ENCODE results near the gene CILP2.

Gene CILP2

DNA sequence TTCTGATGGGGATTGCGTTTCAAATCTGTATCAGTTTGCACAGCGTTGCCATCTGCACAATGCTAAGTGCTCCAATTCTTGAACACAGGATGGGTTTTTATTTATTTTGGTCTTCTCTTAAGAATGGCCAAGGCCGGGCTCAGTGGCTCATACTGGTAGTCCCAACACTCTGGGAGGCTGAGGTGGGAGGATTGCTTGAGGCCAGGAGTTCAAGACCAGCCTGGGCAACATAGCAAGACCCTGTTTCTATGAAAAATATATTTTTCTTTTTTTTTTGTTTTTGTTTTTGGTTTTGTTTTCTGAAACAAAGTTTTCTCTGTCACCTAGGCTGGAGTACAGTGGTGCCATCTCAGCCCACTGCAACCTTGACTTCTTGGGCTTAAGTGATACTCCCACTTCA lies 14.9 kb upstream of the CILP2 start:
- peaks cover 24% of the 10 kb centered on the region for H3K4me1 ChIP-seq (ENCODE audit: insufficient read depth, low read length, poor library complexity, severe bottlenecking)
- H3K9me3 ChIP-seq (ENCODE audit: insufficient read depth, low read depth, low read length): no peaks in the 10 kb centered on the region
- H3K27me3 ChIP-seq (ENCODE audit: insufficient read depth, low read length, poor library complexity, severe bottlenecking): no peaks in the 10 kb centered on the region
- H2AFZ ChIP-seq (ENCODE audit: low read length): no peak overlapping the region
- H3K4me3 ChIP-seq (ENCODE audit: low read length, poor library complexity, severe bottlenecking): no peak overlapping the region
- H3F3A ChIP-seq (ENCODE audit: low read depth): no peaks in the 10 kb centered on the region
- H3K4me2 ChIP-seq (ENCODE audit: low read depth, low read length, poor library complexity, severe bottlenecking): peak overlapping the region; percentile 4
- no peaks in the 10 kb centered on the region for H3K9me2 ChIP-seq (replicated peaks; ENCODE audit: low read depth, low read length)
- H3K9ac ChIP-seq (ENCODE audit: low read depth, low read length, poor library complexity, severe bottlenecking): no peak overlapping the region
- H4K20me1 ChIP-seq (ENCODE audit: insufficient read depth, low read length, poor library complexity, severe bottlenecking): peaks cover 42% of the 10 kb centered on the region
- TF ChIP-seq EZH2phosphoT487 (IDR thresholded peaks at IDR 0.05; ENCODE audit: borderline replicate concordance): no peak
- TF ChIP-seq, protein P1, sequence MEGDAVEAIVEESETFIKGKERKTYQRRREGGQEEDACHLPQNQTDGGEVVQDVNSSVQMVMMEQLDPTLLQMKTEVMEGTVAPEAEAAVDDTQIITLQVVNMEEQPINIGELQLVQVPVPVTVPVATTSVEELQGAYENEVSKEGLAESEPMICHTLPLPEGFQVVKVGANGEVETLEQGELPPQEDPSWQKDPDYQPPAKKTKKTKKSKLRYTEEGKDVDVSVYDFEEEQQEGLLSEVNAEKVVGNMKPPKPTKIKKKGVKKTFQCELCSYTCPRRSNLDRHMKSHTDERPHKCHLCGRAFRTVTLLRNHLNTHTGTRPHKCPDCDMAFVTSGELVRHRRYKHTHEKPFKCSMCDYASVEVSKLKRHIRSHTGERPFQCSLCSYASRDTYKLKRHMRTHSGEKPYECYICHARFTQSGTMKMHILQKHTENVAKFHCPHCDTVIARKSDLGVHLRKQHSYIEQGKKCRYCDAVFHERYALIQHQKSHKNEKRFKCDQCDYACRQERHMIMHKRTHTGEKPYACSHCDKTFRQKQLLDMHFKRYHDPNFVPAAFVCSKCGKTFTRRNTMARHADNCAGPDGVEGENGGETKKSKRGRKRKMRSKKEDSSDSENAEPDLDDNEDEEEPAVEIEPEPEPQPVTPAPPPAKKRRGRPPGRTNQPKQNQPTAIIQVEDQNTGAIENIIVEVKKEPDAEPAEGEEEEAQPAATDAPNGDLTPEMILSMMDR (conservative IDR thresholded peaks at IDR 0.05; ENCODE audit: low read length): no peak
- peaks cover 70% of the 10 kb centered on the region for H3K79me2 ChIP-seq (ENCODE audit: insufficient read depth, low read length)
- H3K36me3 ChIP-seq (ENCODE audit: insufficient read depth, low read length): peaks cover 13% of the 10 kb centered on the region; the same call in 1 of the 2 replicates

DNA sequence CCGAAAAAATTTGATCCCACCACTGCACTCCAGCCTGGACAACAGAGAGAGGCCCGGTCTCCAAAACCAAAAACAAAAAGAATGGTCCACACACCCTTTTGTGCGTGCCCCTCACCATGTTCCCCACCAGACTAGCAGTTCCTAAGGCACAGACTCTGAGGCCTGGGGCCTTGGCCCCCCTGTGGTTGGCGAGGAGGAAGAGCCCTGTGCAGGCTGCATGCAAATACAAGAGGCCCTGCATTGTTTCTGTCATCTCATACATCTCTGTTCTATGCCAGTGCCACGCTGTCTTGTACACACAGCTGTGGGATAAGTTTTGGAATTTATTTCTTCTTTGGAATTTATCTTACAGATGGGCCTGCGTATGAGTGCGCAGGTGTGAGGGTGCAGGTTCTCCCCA lies 14.0 kb upstream of the CILP2 start:
- no peak overlapping the region for H2AFZ ChIP-seq (ENCODE audit: low read length)
- peaks cover 42% of the 10 kb centered on the region for H4K20me1 ChIP-seq (ENCODE audit: insufficient read depth, low read length, poor library complexity, severe bottlenecking)
- no peaks in the 10 kb centered on the region for H3F3A ChIP-seq (ENCODE audit: low read depth)
- H3K9me2 ChIP-seq (replicated peaks; ENCODE audit: low read depth, low read length): no peaks in the 10 kb centered on the region
- TF ChIP-seq EZH2phosphoT487 (IDR thresholded peaks at IDR 0.05; ENCODE audit: borderline replicate concordance): no peak
- TF ChIP-seq, protein P1 (conservative IDR thresholded peaks at IDR 0.05; ENCODE audit: low read length): no peak
- H3K36me3 ChIP-seq (ENCODE audit: insufficient read depth, low read length): peaks cover 16% of the 10 kb centered on the region; the same call in 1 of the 2 replicates
- no peaks in the 10 kb centered on the region for H3K27me3 ChIP-seq (ENCODE audit: insufficient read depth, low read length, poor library complexity, severe bottlenecking)
- peaks cover 23% of the 10 kb centered on the region for H3K4me1 ChIP-seq (ENCODE audit: insufficient read depth, low read length, poor library complexity, severe bottlenecking)
- peaks cover 62% of the 10 kb centered on the region for H3K79me2 ChIP-seq (ENCODE audit: insufficient read depth, low read length)
- H3K4me2 ChIP-seq (ENCODE audit: low read depth, low read length, poor library complexity, severe bottlenecking): peak overlapping the region; percentile 1
- no peak overlapping the region for H3K4me3 ChIP-seq (ENCODE audit: low read length, poor library complexity, severe bottlenecking)
- H3K9me3 ChIP-seq (ENCODE audit: insufficient read depth, low read depth, low read length): no peaks in the 10 kb centered on the region
- no peak overlapping the region for H3K9ac ChIP-seq (ENCODE audit: low read depth, low read length, poor library complexity, severe bottlenecking)

DNA sequence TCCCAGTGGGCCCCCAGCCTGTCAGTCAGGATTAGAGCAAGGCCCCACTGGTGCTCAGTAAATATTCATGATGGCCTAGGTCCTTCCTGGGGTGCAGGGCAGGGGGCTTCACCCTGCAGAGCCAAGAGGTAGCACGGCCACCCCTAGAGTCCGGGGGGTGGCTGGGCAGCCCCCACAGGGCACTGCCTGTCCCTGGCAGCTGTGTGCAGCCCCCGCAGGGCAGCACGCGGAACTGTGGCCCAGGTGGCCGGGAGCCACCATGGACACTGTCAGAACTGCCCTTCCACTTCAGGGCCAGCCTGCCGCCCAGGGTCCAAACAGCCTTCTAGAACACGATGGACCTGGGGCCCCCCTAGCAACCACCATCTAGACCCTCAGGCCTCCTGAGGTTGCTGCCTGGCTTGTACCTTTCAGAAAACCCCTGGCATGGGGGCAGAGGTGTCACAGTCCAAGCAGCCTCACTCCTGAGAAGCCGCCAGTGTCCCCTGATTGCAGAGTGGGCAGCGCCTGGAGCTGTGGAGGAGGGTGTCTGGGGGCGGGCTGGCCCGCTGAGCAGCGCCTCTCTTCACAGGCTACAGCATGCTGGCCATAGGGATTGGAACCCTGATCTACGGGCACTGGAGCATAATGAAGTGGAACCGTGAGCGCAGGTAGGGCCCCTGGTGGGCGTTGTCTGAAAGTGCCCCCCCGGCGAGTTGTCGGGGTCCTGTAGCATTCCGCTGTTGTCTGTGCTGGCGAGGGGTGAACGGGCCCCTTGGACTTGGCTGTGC lies 12.3 kb upstream of the CILP2 start:
- Histone ChIP-seq H3K4me2 (ENCODE audit: low read depth, low read length, poor library complexity, severe bottlenecking) (peak overlapping the region; percentile 40), H3K79me2 (ENCODE audit: insufficient read depth, low read length) (peaks cover 44% of the 10 kb centered on the region), H3K9me3 (ENCODE audit: insufficient read depth, low read depth, low read length) (no peaks in the 10 kb centered on the region), H4K20me1 (ENCODE audit: insufficient read depth, low read length, poor library complexity, severe bottlenecking) (peaks cover 42% of the 10 kb centered on the region), H3K4me1 (ENCODE audit: insufficient read depth, low read length, poor library complexity, severe bottlenecking) (peaks cover 16% of the 10 kb centered on the region), H3K9me2 (replicated peaks; ENCODE audit: low read depth, low read length) (no peaks in the 10 kb centered on the region), H3F3A (ENCODE audit: low read depth) (no peaks in the 10 kb centered on the region), H3K4me3 (ENCODE audit: low read length, poor library complexity, severe bottlenecking) (no peak overlapping the region), H2AFZ (ENCODE audit: low read length) (no peak overlapping the region), H3K36me3 (ENCODE audit: insufficient read depth, low read length) (peaks cover 14% of the 10 kb centered on the region; the same call in 1 of the 2 replicates), H3K27me3 (ENCODE audit: insufficient read depth, low read length, poor library complexity, severe bottlenecking) (no peaks in the 10 kb centered on the region), H3K9ac (ENCODE audit: low read depth, low read length, poor library complexity, severe bottlenecking) (no peak overlapping the region)
- TF ChIP-seq, protein P1 (conservative IDR thresholded peaks at IDR 0.05; ENCODE audit: low read length): no peak; the same call in 1 of the 2 replicates
- TF ChIP-seq EZH2phosphoT487 (IDR thresholded peaks at IDR 0.05; ENCODE audit: borderline replicate concordance): no peak
